C4-2B (cell line): ENCODE results near the gene SH2D3C.
A peak's percentile ranks its signal among the peaks of the same experiment; 100 is the strongest.

Experiments used
- H3K27ac ChIP-seq: fragments of 450-650 bp; 2 replicates; pipeline ENCODE4 v1.5.1; 2017
- ZFX ChIP-seq: fragments of 450-650 bp; IDR thresholded peaks from 2 replicates; pipeline ENCODE4 v1.6.1; 2017
- TF ChIP-seq, protein P1 (sequence below): fragments of 450-650 bp; conservative IDR thresholded peaks from 2 replicates; pipeline ENCODE4 v1.5.1; 2017; ENCODE audit warnings: mild to moderate bottlenecking

The SH2D3C gene

DNA sequence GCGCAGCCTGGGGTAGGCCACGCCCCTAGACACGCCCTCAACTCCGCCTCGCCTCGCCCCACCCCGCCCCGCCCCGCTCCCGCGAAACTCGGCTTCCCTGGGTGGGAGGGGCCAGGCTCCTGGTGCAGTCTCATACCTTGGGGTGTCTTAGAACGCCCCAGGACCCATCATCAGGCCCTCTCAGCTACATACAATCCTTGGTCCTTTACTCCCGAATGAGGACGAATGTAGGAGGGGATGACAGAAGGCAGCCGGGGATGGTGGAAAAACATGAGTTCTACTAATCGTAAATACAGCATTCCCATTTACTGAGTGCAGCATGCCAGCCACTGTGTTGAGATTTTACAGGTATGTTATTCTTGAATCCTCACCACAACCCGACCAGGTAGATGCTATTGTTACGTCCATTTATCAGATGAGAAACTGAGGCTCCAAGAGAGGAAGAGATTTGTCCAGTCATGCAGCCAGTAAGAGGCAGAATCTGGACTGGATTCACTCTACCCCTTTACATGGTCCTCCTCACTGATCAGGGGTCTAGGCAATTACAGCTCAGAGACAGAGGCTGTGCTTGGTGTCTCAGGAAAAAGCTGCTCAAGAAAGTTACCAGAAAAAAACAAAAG lies 6.8 kb downstream of the SH2D3C start:
- H3K27ac ChIP-seq, result no peak overlapping the region

GRCh38 chr9:127770905-127771569 lies 7.4 kb downstream of the SH2D3C start:
- peak overlapping the region; percentile 1; the same call in 1 of the 2 replicates for H3K27ac ChIP-seq
- TF ChIP-seq, protein P1, sequence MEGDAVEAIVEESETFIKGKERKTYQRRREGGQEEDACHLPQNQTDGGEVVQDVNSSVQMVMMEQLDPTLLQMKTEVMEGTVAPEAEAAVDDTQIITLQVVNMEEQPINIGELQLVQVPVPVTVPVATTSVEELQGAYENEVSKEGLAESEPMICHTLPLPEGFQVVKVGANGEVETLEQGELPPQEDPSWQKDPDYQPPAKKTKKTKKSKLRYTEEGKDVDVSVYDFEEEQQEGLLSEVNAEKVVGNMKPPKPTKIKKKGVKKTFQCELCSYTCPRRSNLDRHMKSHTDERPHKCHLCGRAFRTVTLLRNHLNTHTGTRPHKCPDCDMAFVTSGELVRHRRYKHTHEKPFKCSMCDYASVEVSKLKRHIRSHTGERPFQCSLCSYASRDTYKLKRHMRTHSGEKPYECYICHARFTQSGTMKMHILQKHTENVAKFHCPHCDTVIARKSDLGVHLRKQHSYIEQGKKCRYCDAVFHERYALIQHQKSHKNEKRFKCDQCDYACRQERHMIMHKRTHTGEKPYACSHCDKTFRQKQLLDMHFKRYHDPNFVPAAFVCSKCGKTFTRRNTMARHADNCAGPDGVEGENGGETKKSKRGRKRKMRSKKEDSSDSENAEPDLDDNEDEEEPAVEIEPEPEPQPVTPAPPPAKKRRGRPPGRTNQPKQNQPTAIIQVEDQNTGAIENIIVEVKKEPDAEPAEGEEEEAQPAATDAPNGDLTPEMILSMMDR, result no peak
- no peak for TF ChIP-seq ZFX

More for the DNA sequence above, 6.8 kb downstream of the SH2D3C start:
- TF ChIP-seq ZFX, result no peak
- TF ChIP-seq, protein P1, result no peak

- no peak overlapping the region for H3K27ac ChIP-seq
- TF ChIP-seq, protein P1, result no peak
- TF ChIP-seq ZFX, result no peak
Observed at GRCh38 chr9:127770583-127770904, 7.9 kb downstream of the SH2D3C start.

GRCh38 chr9:127769929-127770582 lies 8.4 kb downstream of the SH2D3C start:
- no peak overlapping the region for H3K27ac ChIP-seq
- TF ChIP-seq ZFX, result no peak
- TF ChIP-seq, protein P1, result no peak

GRCh38 chr9:127769101-127769500 lies 9.4 kb downstream of the SH2D3C start:
- TF ChIP-seq ZFX, result no peak
- TF ChIP-seq, protein P1, result no peak
- no peak overlapping the region for H3K27ac ChIP-seq

- no peak overlapping the region for H3K27ac ChIP-seq
- no peak for TF ChIP-seq ZFX
- TF ChIP-seq, protein P1, result no peak
Observed at GRCh38 chr9:127768698-127769097, 9.8 kb downstream of the SH2D3C start.

- no peak for TF ChIP-seq ZFX
- TF ChIP-seq, protein P1, result no peak
- no peak overlapping the region for H3K27ac ChIP-seq
Observed at GRCh38 chr9:127767909-127768331, 10.5 kb downstream of the SH2D3C start.
